AG04449 (cell line): ENCODE data around the gene PRPF19.

Source experiments
- CTCF ChIA-PET: fragments of 350-600 bp; formaldehyde crosslinking; extraction: SDS; loops from one replicate; lab custom pipeline; 2021; ENCODE audit warnings: antibody characterized with exemption; lab: Yijun Ruan, JAX
- POLR2A ChIA-PET: fragments of 400-600, 350-600 bp; formaldehyde crosslinking; extraction: SDS; loops from one replicate; lab custom pipeline; 2020; ENCODE audit warnings: antibody characterized with exemption, inconsistent platforms; lab: Yijun Ruan, JAX
- DNase-seq: peaks from one replicate; pipeline ENCODE4 v3.0.0-alpha.2; 2010; ENCODE audit warnings: low read depth, low spot score
- H3K4me3 ChIP-seq: 2 replicates; pipeline ENCODE4 v1.5.1; 2011; ENCODE audit warnings: low read depth, mild to moderate bottlenecking, control low read depth, low read length
- TF ChIP-seq, protein P1 (sequence below): IDR thresholded peaks from one replicate; pipeline ENCODE4 v1.5.1; 2011; ENCODE audit warnings: mild to moderate bottlenecking, moderate library complexity, low read length, control low read depth, inconsistent platforms; ENCODE audit not compliant: insufficient read depth; ENCODE audit errors: missing control alignments

Gene PRPF19

DNA sequence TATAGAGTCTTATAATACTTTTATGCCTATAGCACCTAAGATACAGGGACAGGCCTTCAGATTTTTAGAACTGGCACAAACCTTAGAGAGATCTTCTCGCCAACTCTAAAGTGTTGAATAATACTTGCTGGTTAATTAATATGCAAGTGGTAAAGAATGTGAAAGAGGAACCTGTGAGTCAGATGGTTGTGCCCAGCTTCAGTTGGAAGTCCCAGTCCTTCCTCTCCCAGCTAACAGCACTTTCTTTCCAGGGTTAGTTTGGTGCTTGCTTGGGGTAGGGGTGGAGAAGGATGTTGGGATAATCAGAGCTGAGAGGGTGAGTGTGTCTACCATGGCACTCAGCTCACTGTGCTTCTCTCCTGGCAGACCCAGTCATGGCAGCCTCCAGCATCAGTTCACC is 12.9 kb upstream of the PRPF19 start:
- no peak overlapping the region for H3K4me3 ChIP-seq
- ChIA-PET POLR2A (no interaction called here), CTCF (interaction anchor here (1.0 to 2.9 kb wide), 4 partner anchors 12 to 268 kb away, joined by 3 to 19 read pairs (median 4); no protein-coding TSS in a partner anchor)
- DNase-seq, result no peak
- TF ChIP-seq, protein P1, sequence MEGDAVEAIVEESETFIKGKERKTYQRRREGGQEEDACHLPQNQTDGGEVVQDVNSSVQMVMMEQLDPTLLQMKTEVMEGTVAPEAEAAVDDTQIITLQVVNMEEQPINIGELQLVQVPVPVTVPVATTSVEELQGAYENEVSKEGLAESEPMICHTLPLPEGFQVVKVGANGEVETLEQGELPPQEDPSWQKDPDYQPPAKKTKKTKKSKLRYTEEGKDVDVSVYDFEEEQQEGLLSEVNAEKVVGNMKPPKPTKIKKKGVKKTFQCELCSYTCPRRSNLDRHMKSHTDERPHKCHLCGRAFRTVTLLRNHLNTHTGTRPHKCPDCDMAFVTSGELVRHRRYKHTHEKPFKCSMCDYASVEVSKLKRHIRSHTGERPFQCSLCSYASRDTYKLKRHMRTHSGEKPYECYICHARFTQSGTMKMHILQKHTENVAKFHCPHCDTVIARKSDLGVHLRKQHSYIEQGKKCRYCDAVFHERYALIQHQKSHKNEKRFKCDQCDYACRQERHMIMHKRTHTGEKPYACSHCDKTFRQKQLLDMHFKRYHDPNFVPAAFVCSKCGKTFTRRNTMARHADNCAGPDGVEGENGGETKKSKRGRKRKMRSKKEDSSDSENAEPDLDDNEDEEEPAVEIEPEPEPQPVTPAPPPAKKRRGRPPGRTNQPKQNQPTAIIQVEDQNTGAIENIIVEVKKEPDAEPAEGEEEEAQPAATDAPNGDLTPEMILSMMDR, result no peak

DNA sequence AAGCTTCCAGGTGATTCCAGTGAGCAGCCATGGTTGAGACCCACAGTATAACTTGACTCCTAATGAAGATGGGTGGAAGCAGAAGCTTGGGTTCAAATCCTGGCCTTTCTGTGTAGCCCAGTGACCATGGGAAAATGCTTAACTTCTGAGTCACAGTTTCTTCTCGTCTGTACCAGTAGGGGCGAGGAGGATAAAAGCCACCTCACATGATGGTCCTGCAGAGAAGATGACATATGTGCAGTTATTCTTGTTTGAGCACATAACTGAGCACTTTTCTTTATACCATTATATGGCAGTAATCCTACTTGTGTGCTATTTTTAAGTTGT is 12.5 kb upstream of the PRPF19 start:
- TF ChIP-seq, protein P1, result no peak
- CTCF ChIA-PET, result interaction anchor here (1.0 to 2.9 kb wide), 5 partner anchors 12 to 269 kb away, joined by 3 to 19 read pairs (median 4); no protein-coding TSS in a partner anchor
- no peak for DNase-seq
- H3K4me3 ChIP-seq, result no peak overlapping the region
- POLR2A ChIA-PET, result no interaction called here

DNA sequence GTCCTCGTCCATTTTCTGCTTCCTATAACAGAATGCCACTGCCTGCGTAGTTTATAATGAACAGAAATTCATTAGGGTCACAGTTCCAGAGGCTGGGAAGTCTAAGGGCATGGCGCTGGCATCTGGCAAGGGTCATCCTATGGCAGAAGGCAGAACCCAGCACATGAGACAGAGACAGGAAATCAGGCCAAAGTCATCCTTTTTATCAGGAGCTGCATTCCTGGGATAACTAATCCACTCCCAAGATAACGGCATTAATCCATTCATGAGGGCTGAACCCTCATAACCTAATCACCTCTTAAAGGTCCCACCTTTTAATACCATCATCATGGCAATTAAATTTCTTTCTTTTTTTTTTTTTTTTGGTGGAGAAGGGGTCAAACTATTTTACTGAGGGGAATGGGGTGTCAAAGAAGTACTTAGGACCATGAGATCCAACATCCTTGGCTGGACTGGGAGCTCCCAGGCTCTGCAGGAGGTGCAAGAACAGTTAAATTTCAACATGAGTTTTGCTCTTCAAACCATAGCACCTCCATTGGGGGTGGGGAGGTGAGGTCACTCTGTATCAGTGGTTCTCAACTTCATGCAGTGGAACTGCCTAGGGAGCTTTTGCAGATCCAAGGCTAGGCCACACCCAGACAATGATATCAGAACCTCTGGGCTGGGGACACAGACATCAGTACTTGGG is 12.0 kb upstream of the PRPF19 start:
- no peak overlapping the region for H3K4me3 ChIP-seq
- TF ChIP-seq, protein P1, result no peak
- ChIA-PET CTCF (interaction anchor here (1.0 to 2.9 kb wide), 5 partner anchors 13 to 270 kb away, joined by 3 to 19 read pairs (median 4); no protein-coding TSS in a partner anchor), POLR2A (no interaction called here)
- no peak for DNase-seq

DNA sequence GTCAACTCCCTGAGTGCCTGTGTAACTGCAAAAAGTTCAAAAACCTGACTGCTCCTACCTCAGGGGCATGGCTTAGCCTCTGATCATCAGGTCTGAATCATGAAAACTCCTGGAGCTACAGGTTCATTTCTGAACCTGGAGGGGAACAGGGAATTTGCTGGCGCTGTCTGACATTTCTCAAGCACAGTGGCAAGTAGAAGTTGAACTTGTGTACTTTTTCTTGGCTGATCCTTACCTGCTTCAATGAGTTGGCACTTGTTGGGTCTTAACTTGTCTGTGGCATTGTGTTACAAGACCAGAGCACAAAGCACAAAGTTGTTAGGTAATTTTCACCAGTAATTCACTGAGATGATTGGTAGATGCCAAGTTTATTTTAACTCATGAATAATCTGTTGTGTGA is 10.9 kb upstream of the PRPF19 start:
- CTCF ChIA-PET, result interaction anchor here (1.1 to 3.1 kb wide), 5 partner anchors 12 to 270 kb away, joined by 3 to 19 read pairs (median 13); partner anchors contain the start of gene PRPF19
- TF ChIP-seq, protein P1, result no peak
- no peak overlapping the region for H3K4me3 ChIP-seq
- POLR2A ChIA-PET, result no interaction called here
- DNase-seq, result no peak

DNA sequence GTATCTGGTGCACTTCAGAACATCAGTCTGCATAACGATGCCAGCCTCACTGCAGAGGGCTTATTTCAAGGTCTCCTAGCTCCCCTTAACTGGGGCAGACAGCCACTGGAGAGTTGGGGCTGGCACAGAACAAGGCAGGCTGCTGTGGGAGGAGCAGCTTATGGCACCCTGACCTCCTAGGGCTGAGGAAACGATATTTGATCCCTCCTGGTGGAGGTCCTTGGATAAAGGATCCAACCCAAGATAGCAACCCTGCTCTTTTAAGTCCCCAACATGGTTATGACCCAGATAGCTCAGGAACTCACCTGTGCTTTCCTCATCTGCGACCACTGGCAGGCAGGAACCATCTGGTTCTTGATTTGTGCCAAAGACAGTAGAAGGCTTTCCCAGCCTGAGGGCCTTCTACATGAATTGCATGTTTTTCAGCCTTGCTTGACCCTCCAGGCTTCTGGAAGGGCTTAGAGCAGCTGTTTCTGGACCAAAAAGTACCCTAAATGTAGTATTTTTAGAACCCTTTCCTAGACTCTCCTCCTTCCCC is 10.4 kb upstream of the PRPF19 start:
- ChIA-PET POLR2A (no interaction called here), CTCF (interaction anchor here (1.1 to 3.1 kb wide), 5 partner anchors 11 to 270 kb away, joined by 3 to 19 read pairs (median 13); partner anchors contain the start of gene PRPF19)
- TF ChIP-seq, protein P1, result no peak
- no peak overlapping the region for H3K4me3 ChIP-seq
- no peak for DNase-seq
